Measurements from ENCODE around the gene GCHFR. TPM values are rescaled to one million over a fixed set of nuclear protein-coding genes. Genes with fewer than 3 reads are reported as not detected.

The GCHFR gene
- polyA plus RNA-seq, 1 of the 3 experiments (the other 2 are of a cell fraction): 0.67 TPM

- Histone ChIP-seq H2AFZ (ENCODE audit: low read depth) (no peak overlapping the region), H3K4me1 (ENCODE audit: control insufficient read depth in 1 of 2, insufficient read depth in 2 of 2, low read depth in 1 of 2, low read length in 1 of 2) (peaks cover 2 to 10% of the 10 kb centered on the region in 2 experiments; a peak in 3 of 4 replicates), H4K20me1 (ENCODE audit: insufficient read depth) (peaks cover 19% of the 10 kb centered on the region), H3K9ac (no peak overlapping the region), H3K4me3 (ENCODE audit: low read depth in 2 of 2, low read length in 1 of 2) (0 out of 4 replicates have a peak overlapping the region, but pooled peaks of 1 of the 2 experiments have one; percentile 16), H3F3A (replicated peaks; ENCODE audit: insufficient read depth) (no peaks in the 10 kb centered on the region), H3K27me3 (ENCODE audit: insufficient read depth) (no peaks in the 10 kb centered on the region), H3K9me2 (no peaks in the 10 kb centered on the region), H3K79me2 (ENCODE audit: insufficient read depth) (peaks cover 32% of the 10 kb centered on the region), H3K36me3 (replicated peaks in 1 of 2; ENCODE audit: control insufficient read depth in 1 of 2, insufficient read depth in 2 of 2, low read length in 1 of 2) (peaks cover 5 to 16% of the 10 kb centered on the region in 2 experiments), H3K9me3 (no peaks in the 10 kb centered on the region), H3K4me2 (no peak overlapping the region), H3K27ac (ENCODE audit: low read depth in 2 of 2, low read length in 1 of 2) (no peak overlapping the region)
- TF ChIP-seq RXRA (IDR thresholded peaks at IDR 0.05; ENCODE audit: borderline replicate concordance, low read depth) (no peak), RAD21 (IDR thresholded peaks at IDR 0.05; ENCODE audit: low read length) (peak; percentile 93), SMC3 (IDR thresholded peaks at IDR 0.05; ENCODE audit: low read depth, low read length) (peak; percentile 93), POLR2AphosphoS5 (IDR thresholded peaks at IDR 0.05; ENCODE audit: low read depth, low read length) (no peak), RFX5 (IDR thresholded peaks at IDR 0.05; ENCODE audit: low read length) (no peak), RCOR1 (IDR thresholded peaks at IDR 0.05; ENCODE audit: low read length) (peak; percentile 17; the same call in 1 of the 2 replicates), USF1 (IDR thresholded peaks at IDR 0.05; ENCODE audit: borderline replicate concordance, low read depth) (no peak), CHD2 (IDR thresholded peaks at IDR 0.05; ENCODE audit: low read length, partially characterized antibody) (peak; percentile 27), MXI1 (IDR thresholded peaks at IDR 0.05; ENCODE audit: low read depth, low read length) (no peak), FOSL2 (IDR thresholded peaks at IDR 0.05; ENCODE audit: borderline replicate concordance, low read depth) (no peak), FOXJ3 (CRISPR knock-in tag; IDR thresholded peaks at IDR 0.05) (no peak), YY1 (IDR thresholded peaks at IDR 0.05; ENCODE audit: low read depth) (no peak), IRF3 (IDR thresholded peaks at IDR 0.05; ENCODE audit: low read depth, low read length) (no peak), MAX (IDR thresholded peaks at IDR 0.05; ENCODE audit: low read depth) (no peak), ELF1 (IDR thresholded peaks at IDR 0.05) (no peak), PBX3 (IDR thresholded peaks at IDR 0.05) (no peak), CTCF (IDR thresholded peaks at IDR 0.05) (peak; percentile 58), EP300 (IDR thresholded peaks at IDR 0.05; ENCODE audit: borderline replicate concordance in 1 of 2, low read depth in 1 of 2, low read length in 1 of 2) (no peak), TEAD4 (IDR thresholded peaks at IDR 0.05; ENCODE audit: borderline replicate concordance, insufficient read depth) (no peak), NFIC (IDR thresholded peaks at IDR 0.05; ENCODE audit: borderline replicate concordance) (no peak), ZBTB33 (IDR thresholded peaks at IDR 0.05; ENCODE audit: borderline replicate concordance, low read depth) (no peak)
- CTCF ChIA-PET: interaction anchor here (0.6 to 31.8 kb wide), 38 partner anchors 10 to 246 kb away, joined by 3 to 555 read pairs (median 4); partner anchors contain the start of genes C15orf62, DNAJC17, GCHFR and RAD51
- POLR2A ChIA-PET: interaction anchor here (0.7 to 1.5 kb wide), 5 partner anchors 25 to 88 kb away, joined by 3 to 8 read pairs (median 3); no protein-coding TSS in a partner anchor
- DNase-seq: peak; percentile 81
- 55% methylated on average over 7 of the region's 8 CpGs for WGBS (ENCODE audit: low lambda C conversion rate)
These were observed 18.9 kb downstream of the GCHFR start for GRCh38 chr15:40782609-40783227.

Measured in SK-N-SH (cell line).